CD4-positive, alpha-beta T cell treated with Interleukin-12 subunit alpha and Interleukin-12 subunit beta, for 1 hour (primary cell): ENCODE data around the gene TMC2.
A peak's percentile ranks its signal among the peaks of the same experiment; 100 is the strongest.
"Not testable (repeated sequence)": the region's sequence is repeated elsewhere in the genome, so short reads cannot be mapped to it uniquely, and the experiment has no call there.

Experiments used
- DNase-seq: peaks from one replicate; pipeline ENCODE4 v3.0.0-alpha.2; 2020

Gene TMC2

GRCh38 chr20:2524709-2525506, 11.5 kb upstream of the TMC2 start:
- DNase-seq = peak; percentile 31

- DNase-seq = not testable (repeated sequence)
These were observed 10.2 kb upstream of the TMC2 start for GRCh38 chr20:2526218-2526583.

GRCh38 chr20:2527762-2528161, 8.6 kb upstream of the TMC2 start:
- DNase-seq = no peak

- DNase-seq = no peak
These were observed 7.6 kb upstream of the TMC2 start for GRCh38 chr20:2528671-2529271.

GRCh38 chr20:2533118-2533517, 3.3 kb upstream of the TMC2 start:
- no peak for DNase-seq

- DNase-seq = no peak
These were observed 438 bp upstream of the TMC2 start for GRCh38 chr20:2535711-2536559.

- DNase-seq = no peak
These were observed 728 bp downstream of the TMC2 start for GRCh38 chr20:2537101-2537500.

- no peak for DNase-seq
These were observed 2.0 kb downstream of the TMC2 start for GRCh38 chr20:2538356-2538755.

- DNase-seq = no peak
These were observed 2.8 kb downstream of the TMC2 start for GRCh38 chr20:2538931-2539720.

GRCh38 chr20:2541940-2542339, 5.6 kb downstream of the TMC2 start:
- DNase-seq = no peak

GRCh38 chr20:2542361-2542760, 6.0 kb downstream of the TMC2 start:
- DNase-seq = no peak

- no peak for DNase-seq
These were observed 7.8 kb downstream of the TMC2 start for GRCh38 chr20:2544211-2544610.

- DNase-seq = no peak
These were observed 9.2 kb downstream of the TMC2 start for GRCh38 chr20:2545594-2545993.

- DNase-seq = no peak
These were observed 21.7 kb downstream of the TMC2 start for GRCh38 chr20:2557873-2558580.

GRCh38 chr20:2558581-2559278, 22.4 kb downstream of the TMC2 start:
- DNase-seq = no peak

- no peak for DNase-seq
These were observed 22.9 kb downstream of the TMC2 start for GRCh38 chr20:2559279-2559626.

GRCh38 chr20:2559651-2560050, 23.3 kb downstream of the TMC2 start:
- no peak for DNase-seq

- no peak for DNase-seq
These were observed 26.7 kb downstream of the TMC2 start for GRCh38 chr20:2563116-2563515.

- no peak for DNase-seq
These were observed 28.0 kb downstream of the TMC2 start for GRCh38 chr20:2564406-2564805.

GRCh38 chr20:2575682-2576081, 39.3 kb downstream of the TMC2 start:
- DNase-seq = no peak

GRCh38 chr20:2576317-2576727, 39.9 kb downstream of the TMC2 start:
- no peak for DNase-seq
